Left renal pelvis (tissue), 4 donors: ENCODE measurements around the gene HMSD. TPM values are rescaled to one million over a fixed set of nuclear protein-coding genes. Genes with fewer than 3 reads are reported as not detected.

ENCODE experiments used
- DNase-seq, 4 donors: peaks; one replicate each; pipeline ENCODE4 v3.0.0-alpha.2; 2013; ENCODE audit warnings: low read depth in 4 of 4, low spot score in 3 of 4
- polyA plus RNA-seq, 4 donors: library from polyadenylated mRNA; unstranded; fragments of 120-200 nt; gene quantifications; one replicate each; pipeline ENCODE4 v1.2.1, GENCODE V29; 2013; ENCODE audit not compliant: insufficient read length in 4 of 4

The HMSD gene
- polyA plus RNA-seq, 4 donors: 1.1 to 3.2 (median 1.9) TPM

- DNase-seq: no peak
Measured at GRCh38 chr18:63953811-63954210, 4.7 kb downstream of the HMSD start.

GRCh38 chr18:63956755-63957154 lies 7.7 kb downstream of the HMSD start:
- DNase-seq: no peak

- DNase-seq: no peak
Measured at GRCh38 chr18:63960891-63961290, 11.8 kb downstream of the HMSD start.

- DNase-seq: no peak
Measured at GRCh38 chr18:63961435-63961980, 12.4 kb downstream of the HMSD start.

- DNase-seq: no peak
Measured at GRCh38 chr18:63962137-63962536, 13.0 kb downstream of the HMSD start.

GRCh38 chr18:63963615-63964256 lies 14.6 kb downstream of the HMSD start:
- DNase-seq: peak in 2 of 4 donors; percentile 27 to 36

GRCh38 chr18:63964908-63965307 lies 15.8 kb downstream of the HMSD start:
- no peak for DNase-seq

GRCh38 chr18:63965716-63966330 lies 16.7 kb downstream of the HMSD start:
- DNase-seq: no peak

- peak; percentile 82 to 85 (median 84) for DNase-seq
Measured at GRCh38 chr18:63969942-63970808, 21.1 kb downstream of the HMSD start, which contains the start of gene SERPINB8. Gene SERPINB8, plus strand, starts transcription at chr18:63970081. Its CDS starts 8,228 bp downstream, at chr18:63978309.

GRCh38 chr18:63970809-63971205 lies 21.7 kb downstream of the HMSD start:
- peak in 2 of 4 donors; percentile 24 to 26 for DNase-seq

- DNase-seq: no peak
Measured at GRCh38 chr18:63971320-63972001, 22.4 kb downstream of the HMSD start.

- DNase-seq: no peak
Measured at GRCh38 chr18:63972002-63972376, 22.9 kb downstream of the HMSD start.

GRCh38 chr18:63974991-63975390 lies 25.9 kb downstream of the HMSD start:
- DNase-seq: no peak

- no peak for DNase-seq
Measured at GRCh38 chr18:63975628-63976027, 26.5 kb downstream of the HMSD start.

GRCh38 chr18:63977040-63977439 lies 27.9 kb downstream of the HMSD start:
- no peak for DNase-seq

GRCh38 chr18:63979409-63979920 lies 30.4 kb downstream of the HMSD start:
- peak in 2 of 4 donors; percentile 37 to 69 for DNase-seq

GRCh38 chr18:63980027-63980426 lies 30.9 kb downstream of the HMSD start:
- DNase-seq: no peak

GRCh38 chr18:63980896-63981460 lies 31.9 kb downstream of the HMSD start:
- DNase-seq: no peak

- no peak for DNase-seq
Measured at GRCh38 chr18:63981719-63982118, 32.6 kb downstream of the HMSD start.

GRCh38 chr18:63982361-63982760 lies 33.3 kb downstream of the HMSD start:
- DNase-seq: no peak
